Urothelium cell line (cell line): ENCODE data around the gene MED28.

Experiments
- DNase-seq: peaks from one replicate; pipeline ENCODE4 v3.0.0; 2011; ENCODE audit warnings: low spot score, mixed read lengths
- FAIRE-seq: peaks from 2 replicates; lab custom pipeline; 2011; peaks lifted over from hg19 to GRCh38; lab: Jason Lieb, UNC

MED28 gene

DNA sequence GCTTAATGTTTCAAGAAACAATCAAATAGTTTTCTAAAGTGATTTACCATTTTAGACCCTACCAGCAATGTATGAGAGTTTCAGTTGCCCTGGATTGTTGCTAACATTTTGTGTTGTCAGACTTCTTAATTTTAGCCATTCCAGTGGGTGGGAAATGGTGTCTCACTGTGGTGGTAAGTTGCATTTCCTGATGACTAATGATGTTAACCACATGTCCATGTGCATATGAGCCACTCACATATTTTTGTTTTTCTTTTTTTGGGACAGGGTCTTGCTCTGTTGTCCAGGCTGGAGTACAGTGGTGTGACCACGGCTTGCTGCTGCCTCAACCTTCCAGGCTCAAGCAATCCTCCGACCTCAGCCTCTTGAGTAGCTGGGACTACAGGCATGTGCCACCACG, 48.3 kb downstream of the MED28 start:
- FAIRE-seq (no peak), DNase-seq (no peak)

GRCh38 chr4:17664755-17665154, 50.3 kb downstream of the MED28 start:
- DNase-seq: no peak
- no peak for FAIRE-seq

DNA sequence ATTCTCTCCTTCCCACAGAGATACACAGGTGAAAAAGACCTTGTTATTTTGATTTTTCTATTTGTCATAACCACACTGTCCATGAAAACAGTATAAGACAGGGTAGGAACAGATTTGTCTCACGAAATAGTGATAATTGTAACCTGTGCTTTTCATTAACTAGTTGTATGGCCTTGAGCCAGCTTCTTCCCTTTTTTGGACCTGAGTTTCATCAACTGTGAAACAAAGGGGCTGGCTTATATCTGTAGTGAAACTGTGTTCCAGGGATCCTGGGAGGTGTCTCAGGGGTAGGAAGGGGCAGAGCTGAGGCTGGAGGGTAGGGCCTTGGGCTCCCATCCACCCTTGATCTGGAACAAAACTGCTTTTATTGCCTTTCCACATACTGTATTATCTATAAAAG, 50.9 kb downstream of the MED28 start:
- DNase-seq: no peak
- FAIRE-seq: no peak

DNA sequence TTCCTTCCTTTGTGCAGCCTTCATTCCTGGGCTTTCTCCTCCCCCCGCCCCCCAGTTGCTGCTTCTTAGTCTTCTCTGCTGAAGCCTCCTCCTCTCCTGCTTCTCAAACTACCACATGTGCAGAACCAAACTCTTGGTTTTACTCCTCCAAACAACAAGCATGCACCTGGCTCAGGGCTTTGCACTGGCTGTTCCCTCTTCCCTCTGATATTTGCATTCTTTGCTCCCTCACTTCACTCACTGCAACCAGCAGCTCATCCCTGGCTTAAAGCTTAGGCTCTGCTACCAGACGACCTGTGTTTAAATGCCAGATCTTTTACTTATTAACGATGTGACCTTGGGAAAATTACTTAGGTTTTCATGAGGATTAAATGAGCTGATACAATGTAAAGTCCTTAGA, 51.4 kb downstream of the MED28 start:
- DNase-seq (no peak), FAIRE-seq (no peak)

DNA sequence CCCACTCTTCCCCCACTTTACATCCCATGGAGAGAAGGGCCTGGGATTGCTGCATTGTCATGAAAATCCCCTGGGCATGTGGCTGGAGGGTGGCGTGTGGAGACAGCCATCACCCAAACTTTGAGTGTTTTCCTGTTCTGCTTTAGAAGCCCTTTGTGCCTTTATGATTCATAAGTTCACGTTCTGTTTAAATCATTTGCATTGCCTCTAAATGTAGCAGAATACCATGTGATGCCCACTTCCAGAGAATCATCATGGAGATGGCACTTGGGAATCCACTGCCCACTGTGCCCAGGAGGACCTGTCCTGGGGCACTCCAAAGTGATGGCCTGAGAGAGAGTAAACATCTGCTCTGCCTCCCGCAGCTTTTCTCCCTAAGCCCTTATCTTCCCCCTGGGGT, 52.8 kb downstream of the MED28 start:
- no peak for FAIRE-seq

GRCh38 chr4:17667653-17668201, 53.3 kb downstream of the MED28 start:
- FAIRE-seq: no peak
- DNase-seq: no peak

More for the DNA sequence above, 52.8 kb downstream of the MED28 start:
- DNase-seq: no peak

GRCh38 chr4:17670423-17670822, 56.0 kb downstream of the MED28 start:
- DNase-seq (no peak), FAIRE-seq (no peak)

GRCh38 chr4:17680559-17681280, 66.3 kb downstream of the MED28 start:
- FAIRE-seq: no peak
- DNase-seq: no peak

GRCh38 chr4:17681281-17682221, 67.1 kb downstream of the MED28 start:
- FAIRE-seq (no peak), DNase-seq (no peak)

GRCh38 chr4:17682222-17682566, 67.8 kb downstream of the MED28 start:
- no peak for FAIRE-seq

More at GRCh38 chr4:17682222-17682566, 67.8 kb downstream of the MED28 start:
- no peak for DNase-seq
